DOHH2 (cell line): ENCODE data around the gene ERBB2.
A peak's percentile ranks its signal among the peaks of the same experiment; 100 is the strongest.

ENCODE experiments used
- H3F3A ChIP-seq: fragments of 200-600 bp; sonication (generic), shearing (Covaris generic); 2 replicates; pipeline ENCODE4 v1.6.0; 2016; ENCODE audit warnings: antibody characterized with exemption, mild to moderate bottlenecking; ENCODE audit not compliant: control insufficient read depth, insufficient read depth
- H3K27ac ChIP-seq: fragments of 200-600 bp; sonication (generic); 2 replicates; pipeline ENCODE4 v1.5.1; 2014; ENCODE audit warnings: low read depth, mild to moderate bottlenecking, low read length, moderate library complexity
- H3K27me3 ChIP-seq: fragments of 200-600 bp; sonication (generic); 2 replicates; pipeline ENCODE4 v1.6.1; 2014; ENCODE audit warnings: mild to moderate bottlenecking, low read length, mixed read lengths; ENCODE audit not compliant: control insufficient read depth
- H3K36me3 ChIP-seq: fragments of 200-600 bp; sonication (generic); 2 replicates; pipeline ENCODE4 v1.6.1; 2014; ENCODE audit warnings: mild to moderate bottlenecking, low read length, moderate library complexity, mixed read lengths; ENCODE audit not compliant: control insufficient read depth
- H3K4me1 ChIP-seq: fragments of 200-600 bp; sonication (generic); 2 replicates; pipeline ENCODE4 v1.6.1; 2014; ENCODE audit warnings: mild to moderate bottlenecking, low read length, mixed read lengths; ENCODE audit not compliant: control insufficient read depth
- H3K4me2 ChIP-seq: fragments of 200-600 bp; sonication (generic); 2 replicates; pipeline ENCODE4 v1.6.0; 2014; ENCODE audit warnings: mild to moderate bottlenecking, low read length, moderate library complexity
- H3K4me3 ChIP-seq: fragments of 200-600 bp; sonication (generic); 2 replicates; pipeline ENCODE4 v1.5.1; 2014; ENCODE audit warnings: mild to moderate bottlenecking, low read length, mixed read lengths
- H3K79me2 ChIP-seq: fragments of 200-600 bp; sonication (generic); 2 replicates; pipeline ENCODE4 v1.6.1; 2014; ENCODE audit warnings: mild to moderate bottlenecking, low read length, mixed read lengths; ENCODE audit not compliant: control insufficient read depth
- H3K9me2 ChIP-seq: fragments of 200-600 bp; sonication (generic); replicated peaks from 2 replicates; pipeline ENCODE4 v1.6.1; 2014; ENCODE audit warnings: mild to moderate bottlenecking, low read length, mixed read lengths; ENCODE audit not compliant: control insufficient read depth
- H3K9me3 ChIP-seq: fragments of 200-600 bp; sonication (generic); 2 replicates; pipeline ENCODE4 v1.6.1; 2014; ENCODE audit warnings: antibody characterized with exemption, low read length, mixed read lengths; ENCODE audit not compliant: control insufficient read depth, insufficient read depth
- H4K20me1 ChIP-seq: fragments of 200-600 bp; sonication (generic); 2 replicates; pipeline ENCODE4 v1.6.0; 2014; ENCODE audit warnings: low read depth, mild to moderate bottlenecking, antibody characterized with exemption, low read length, moderate library complexity; ENCODE audit not compliant: control insufficient read depth, insufficient read depth
- CTCF ChIP-seq: fragments of 200-600 bp; sonication (generic); IDR thresholded peaks from one replicate; pipeline ENCODE4 v1.5.1; 2014; ENCODE audit warnings: antibody characterized with exemption, mild to moderate bottlenecking, low read depth, low read length; ENCODE audit not compliant: poor library complexity, severe bottlenecking
- EZH2phosphoT487 ChIP-seq: fragments of 200-600 bp; sonication (generic); IDR thresholded peaks from 2 replicates; pipeline ENCODE4 v1.6.1; 2017; ENCODE audit warnings: borderline replicate concordance, mild to moderate bottlenecking, antibody characterized with exemption, low read length, moderate library complexity, mixed read lengths

Gene ERBB2

GRCh38 chr17:39688475-39688835 lies 11.4 kb upstream of the ERBB2 start:
- Histone ChIP-seq H3K4me1 (peaks cover 19% of the 10 kb centered on the region), H3F3A (peaks cover 9% of the 10 kb centered on the region), H3K27me3 (no peaks in the 10 kb centered on the region), H3K4me3 (peak overlapping the region; percentile 80), H3K4me2 (peak overlapping the region; percentile 87), H3K9me3 (no peaks in the 10 kb centered on the region), H3K79me2 (peaks cover 3% of the 10 kb centered on the region; the same call in 1 of the 2 replicates), H3K36me3 (no peaks in the 10 kb centered on the region), H4K20me1 (no peaks in the 10 kb centered on the region), H3K27ac (peak overlapping the region; percentile 74), H3K9me2 (no peaks in the 10 kb centered on the region)
- TF ChIP-seq EZH2phosphoT487 (no peak), CTCF (no peak)

GRCh38 chr17:39688945-39689344 lies 10.9 kb upstream of the ERBB2 start:
- Histone ChIP-seq H3K36me3 (no peaks in the 10 kb centered on the region), H3K4me3 (peak overlapping the region; percentile 80), H3K27ac (peak overlapping the region; percentile 74), H4K20me1 (no peaks in the 10 kb centered on the region), H3K9me3 (no peaks in the 10 kb centered on the region), H3K9me2 (no peaks in the 10 kb centered on the region), H3K4me1 (peaks cover 19% of the 10 kb centered on the region), H3F3A (peaks cover 9% of the 10 kb centered on the region), H3K27me3 (no peaks in the 10 kb centered on the region), H3K79me2 (peaks cover 3% of the 10 kb centered on the region; the same call in 1 of the 2 replicates), H3K4me2 (peak overlapping the region; percentile 87)
- TF ChIP-seq EZH2phosphoT487 (no peak), CTCF (no peak)

GRCh38 chr17:39694593-39694992 lies 5.3 kb upstream of the ERBB2 start:
- Histone ChIP-seq H3K4me3 (no peak overlapping the region), H3K4me2 (no peak overlapping the region)
- no peak for TF ChIP-seq EZH2phosphoT487
- TF ChIP-seq CTCF = no peak

GRCh38 chr17:39695089-39695474 lies 4.8 kb upstream of the ERBB2 start:
- TF ChIP-seq EZH2phosphoT487 (no peak), CTCF (no peak)
- Histone ChIP-seq H3K4me3 (no peak overlapping the region), H3K4me2 (no peak overlapping the region), H4K20me1 (no peaks in the 10 kb centered on the region), H3K9me3 (no peaks in the 10 kb centered on the region), H3F3A (no peaks in the 10 kb centered on the region), H3K4me1 (no peaks in the 10 kb centered on the region), H3K9me2 (no peaks in the 10 kb centered on the region), H3K27me3 (no peaks in the 10 kb centered on the region), H3K36me3 (no peaks in the 10 kb centered on the region), H3K27ac (no peak overlapping the region), H3K79me2 (no peaks in the 10 kb centered on the region)

More at GRCh38 chr17:39694593-39694992, 5.3 kb upstream of the ERBB2 start:
- Histone ChIP-seq H3K9me2 (no peaks in the 10 kb centered on the region), H4K20me1 (no peaks in the 10 kb centered on the region), H3K9me3 (no peaks in the 10 kb centered on the region), H3F3A (no peaks in the 10 kb centered on the region), H3K27me3 (no peaks in the 10 kb centered on the region), H3K27ac (no peak overlapping the region), H3K36me3 (no peaks in the 10 kb centered on the region), H3K4me1 (no peaks in the 10 kb centered on the region), H3K79me2 (no peaks in the 10 kb centered on the region)
